ENCODE results near the gene GRM7. TPM values are rescaled to one million over a fixed set of nuclear protein-coding genes. Genes with fewer than 3 reads are reported as not detected.
A peak's percentile ranks its signal among the peaks of the same experiment; 100 is the strongest.

GRM7 gene
- total RNA-seq: 1 to 10 TPM in 1 of 2 donors, under 1 TPM in 1; 0.33 to 1.3 TPM

DNA sequence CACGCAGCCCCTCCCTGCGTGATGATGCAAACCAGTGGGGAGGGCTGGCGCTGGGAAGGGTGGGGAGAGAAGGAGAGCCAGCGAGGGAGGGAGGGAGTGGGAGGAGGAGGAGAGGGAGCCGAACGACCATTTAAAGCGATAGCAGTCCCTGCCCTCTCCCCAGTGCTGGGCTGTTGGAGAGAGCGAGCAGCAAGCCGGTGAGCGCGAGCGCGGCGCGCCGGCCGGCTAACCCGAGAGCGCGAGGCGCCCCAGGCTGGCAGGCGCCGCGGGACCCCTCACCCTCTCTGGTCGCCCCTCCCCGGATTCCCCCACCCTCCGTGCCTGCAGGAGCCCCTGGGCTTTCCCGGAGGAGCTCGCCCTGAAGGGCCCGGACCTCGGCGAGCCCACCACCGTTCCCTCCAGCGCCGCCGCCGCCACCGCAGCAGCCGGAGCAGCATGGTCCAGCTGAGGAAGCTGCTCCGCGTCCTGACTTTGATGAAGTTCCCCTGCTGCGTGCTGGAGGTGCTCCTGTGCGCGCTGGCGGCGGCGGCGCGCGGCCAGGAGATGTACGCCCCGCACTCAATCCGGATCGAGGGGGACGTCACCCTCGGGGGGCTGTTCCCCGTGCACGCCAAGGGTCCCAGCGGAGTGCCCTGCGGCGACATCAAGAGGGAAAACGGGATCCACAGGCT, at the start of gene GRM7:
GRM7 (plus strand) TSS at position 162 of the 671 bp plus-strand sequence.
- TF ChIP-seq, protein P1, sequence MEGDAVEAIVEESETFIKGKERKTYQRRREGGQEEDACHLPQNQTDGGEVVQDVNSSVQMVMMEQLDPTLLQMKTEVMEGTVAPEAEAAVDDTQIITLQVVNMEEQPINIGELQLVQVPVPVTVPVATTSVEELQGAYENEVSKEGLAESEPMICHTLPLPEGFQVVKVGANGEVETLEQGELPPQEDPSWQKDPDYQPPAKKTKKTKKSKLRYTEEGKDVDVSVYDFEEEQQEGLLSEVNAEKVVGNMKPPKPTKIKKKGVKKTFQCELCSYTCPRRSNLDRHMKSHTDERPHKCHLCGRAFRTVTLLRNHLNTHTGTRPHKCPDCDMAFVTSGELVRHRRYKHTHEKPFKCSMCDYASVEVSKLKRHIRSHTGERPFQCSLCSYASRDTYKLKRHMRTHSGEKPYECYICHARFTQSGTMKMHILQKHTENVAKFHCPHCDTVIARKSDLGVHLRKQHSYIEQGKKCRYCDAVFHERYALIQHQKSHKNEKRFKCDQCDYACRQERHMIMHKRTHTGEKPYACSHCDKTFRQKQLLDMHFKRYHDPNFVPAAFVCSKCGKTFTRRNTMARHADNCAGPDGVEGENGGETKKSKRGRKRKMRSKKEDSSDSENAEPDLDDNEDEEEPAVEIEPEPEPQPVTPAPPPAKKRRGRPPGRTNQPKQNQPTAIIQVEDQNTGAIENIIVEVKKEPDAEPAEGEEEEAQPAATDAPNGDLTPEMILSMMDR (IDR thresholded peaks at IDR 0.05): no peak
- no peak for TF ChIP-seq POLR2A (IDR thresholded peaks at IDR 0.05)
- WGBS, 2 donors: 1 to 2% methylated on average over 9 to 62 of the region's 62 CpGs
- H3K4me1 ChIP-seq: peaks cover 25% of the 10 kb centered on the region
- intact Hi-C loops (cut with DNase I): no loop called here
- H3K36me3 ChIP-seq (replicated peaks in 1 of 2; ENCODE audit: insufficient read depth in 1 of 2, low read depth in 2 of 2): no peaks in the 10 kb centered on the region
- no peaks in the 10 kb centered on the region for H3K9me3 ChIP-seq
- peaks cover 0 to 13% of the 10 kb centered on the region in 2 donors for H3K27me3 ChIP-seq
- no peak within 1 kb of the TSS for H3K27ac ChIP-seq
- DNase-seq (peak in 3 of 4 donors; percentile 7 to 19 (median 19)), ATAC-seq (peak; percentile 38)
- no peak within 1 kb of the TSS for H3K4me3 ChIP-seq

GRCh38 chr3:6821411-6821810, 39.5 kb upstream of the GRM7 start:
- Histone ChIP-seq H3K27ac (no peak overlapping the region), H3K4me1 (no peaks in the 10 kb centered on the region), H3K27me3 (peaks cover 0 to 4% of the 10 kb centered on the region in 2 donors), H3K9me3 (no peaks in the 10 kb centered on the region), H3K36me3 (replicated peaks in 1 of 2; ENCODE audit: insufficient read depth in 1 of 2, low read depth in 2 of 2) (no peaks in the 10 kb centered on the region), H3K4me3 (no peak overlapping the region)
- no peak for TF ChIP-seq POLR2A (IDR thresholded peaks at IDR 0.05)
- TF ChIP-seq, protein P1 (IDR thresholded peaks at IDR 0.05): no peak
- intact Hi-C loops (cut with DNase I): no loop called here
- DNase-seq: no peak
- WGBS, 2 donors: 79 to 83% methylated on average over 3 of the region's 3 CpGs
- no peak for ATAC-seq

GRCh38 chr3:6825524-6825923, 35.4 kb upstream of the GRM7 start:
- TF ChIP-seq, protein P1 (IDR thresholded peaks at IDR 0.05): no peak
- no peak for TF ChIP-seq POLR2A (IDR thresholded peaks at IDR 0.05)
- 71 to 75% methylated on average over 1 of the region's 1 CpG for WGBS, 2 donors
- H3K27ac ChIP-seq: no peak overlapping the region
- no peak overlapping the region for H3K4me3 ChIP-seq
- ATAC-seq (no peak), DNase-seq (no peak)
- no peaks in the 10 kb centered on the region for H3K4me1 ChIP-seq
- no peaks in the 10 kb centered on the region for H3K9me3 ChIP-seq
- intact Hi-C loops (cut with DNase I): no loop called here
- no peaks in the 10 kb centered on the region for H3K36me3 ChIP-seq (replicated peaks in 1 of 2; ENCODE audit: insufficient read depth in 1 of 2, low read depth in 2 of 2)
- H3K27me3 ChIP-seq: peaks cover 0 to 4% of the 10 kb centered on the region in 2 donors

GRCh38 chr3:6827453-6827852, 33.5 kb upstream of the GRM7 start:
- no peak overlapping the region for H3K27ac ChIP-seq

More at GRCh38 chr3:6827453-6827852, 33.5 kb upstream of the GRM7 start:
- Histone ChIP-seq H3K9me3 (no peaks in the 10 kb centered on the region), H3K4me3 (no peak overlapping the region), H3K4me1 (no peaks in the 10 kb centered on the region), H3K36me3 (replicated peaks in 1 of 2; ENCODE audit: insufficient read depth in 1 of 2, low read depth in 2 of 2) (no peaks in the 10 kb centered on the region), H3K27me3 (peaks cover 0 to 4% of the 10 kb centered on the region in 2 donors)
- no peak for TF ChIP-seq POLR2A (IDR thresholded peaks at IDR 0.05)
- TF ChIP-seq, protein P1 (IDR thresholded peaks at IDR 0.05): no peak
- WGBS, 2 donors: 50 to 54% methylated on average over 6 of the region's 6 CpGs
- intact Hi-C loops (cut with DNase I): no loop called here
- DNase-seq (no peak), ATAC-seq (no peak)

Measured in body of pancreas (tissue), 4 donors.